IPS-15b (cell line): ENCODE results near the gene GTSE1.
"Not testable (repeated sequence)": the region's sequence is repeated elsewhere in the genome, so short reads cannot be mapped to it uniquely, and the experiment has no call there.

ENCODE experiments used
- H3K27me3 ChIP-seq: one replicate; pipeline ENCODE4 v1.6.1; 2013; ENCODE audit warnings: low read length; ENCODE audit not compliant: control insufficient read depth, insufficient read depth
- H3K36me3 ChIP-seq: one replicate; pipeline ENCODE4 v1.6.1; 2013; ENCODE audit warnings: low read length; ENCODE audit not compliant: control insufficient read depth, insufficient read depth
- H3K4me1 ChIP-seq: one replicate; pipeline ENCODE4 v1.6.1; 2013; ENCODE audit warnings: mild to moderate bottlenecking, low read length; ENCODE audit not compliant: control insufficient read depth, insufficient read depth
- H3K4me3 ChIP-seq: one replicate; pipeline ENCODE4 v1.5.1; 2013; ENCODE audit warnings: low read depth, low read length
- H3K9ac ChIP-seq: one replicate; pipeline ENCODE4 v1.6.1; 2013; ENCODE audit warnings: low read depth, mild to moderate bottlenecking, low read length
- H3K9me3 ChIP-seq: one replicate; pipeline ENCODE4 v1.6.1; 2013; ENCODE audit warnings: mild to moderate bottlenecking, low read length; ENCODE audit not compliant: control insufficient read depth, insufficient read depth

The GTSE1 gene

DNA sequence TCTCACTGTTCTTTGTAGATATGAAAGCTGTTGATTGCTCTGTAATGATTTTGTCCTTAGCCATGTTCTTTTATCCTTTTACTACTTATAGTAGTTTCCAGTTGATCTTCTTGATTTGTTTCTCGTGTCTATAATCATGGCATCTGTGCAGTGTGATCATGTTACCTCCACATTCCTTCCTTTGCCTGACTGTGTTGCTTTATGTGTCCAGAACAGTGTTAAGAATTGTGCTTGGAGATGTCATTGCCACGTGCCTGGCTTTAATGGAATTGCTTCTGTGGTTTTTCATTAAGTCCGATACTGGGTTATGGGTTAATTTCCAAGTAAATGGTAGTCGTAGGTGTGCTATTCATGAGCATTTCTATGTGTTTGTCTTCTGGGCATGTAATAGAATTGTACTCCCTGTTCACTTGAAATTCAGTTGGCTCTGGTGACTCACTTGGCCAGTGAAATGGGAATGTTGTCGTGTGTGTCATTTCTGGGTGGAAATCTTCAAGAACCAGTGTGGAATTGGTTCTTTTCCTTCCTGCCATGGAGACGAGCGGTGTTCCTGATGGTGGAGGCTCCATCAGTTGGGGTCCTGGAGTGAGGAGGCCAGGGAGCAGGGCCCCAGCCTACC is 6.8 kb downstream of the GTSE1 start:
- Histone ChIP-seq H3K9ac (no peak overlapping the region), H3K36me3 (peaks cover 3% of the 10 kb centered on the region), H3K27me3 (no peaks in the 10 kb centered on the region), H3K4me1 (no peaks in the 10 kb centered on the region), H3K4me3 (no peak overlapping the region), H3K9me3 (no peaks in the 10 kb centered on the region)

GRCh38 chr22:46308283-46308988 is 11.8 kb downstream of the GTSE1 start:
- Histone ChIP-seq H3K27me3 (no peaks in the 10 kb centered on the region), H3K9ac (no peak overlapping the region), H3K4me1 (no peaks in the 10 kb centered on the region), H3K9me3 (no peaks in the 10 kb centered on the region), H3K4me3 (no peak overlapping the region), H3K36me3 (peaks cover 16% of the 10 kb centered on the region)

GRCh38 chr22:46309526-46310085 is 12.9 kb downstream of the GTSE1 start:
- Histone ChIP-seq H3K36me3 (peaks cover 20% of the 10 kb centered on the region), H3K4me1 (no peaks in the 10 kb centered on the region), H3K9me3 (no peaks in the 10 kb centered on the region), H3K9ac (no peak overlapping the region), H3K4me3 (no peak overlapping the region), H3K27me3 (no peaks in the 10 kb centered on the region)

DNA sequence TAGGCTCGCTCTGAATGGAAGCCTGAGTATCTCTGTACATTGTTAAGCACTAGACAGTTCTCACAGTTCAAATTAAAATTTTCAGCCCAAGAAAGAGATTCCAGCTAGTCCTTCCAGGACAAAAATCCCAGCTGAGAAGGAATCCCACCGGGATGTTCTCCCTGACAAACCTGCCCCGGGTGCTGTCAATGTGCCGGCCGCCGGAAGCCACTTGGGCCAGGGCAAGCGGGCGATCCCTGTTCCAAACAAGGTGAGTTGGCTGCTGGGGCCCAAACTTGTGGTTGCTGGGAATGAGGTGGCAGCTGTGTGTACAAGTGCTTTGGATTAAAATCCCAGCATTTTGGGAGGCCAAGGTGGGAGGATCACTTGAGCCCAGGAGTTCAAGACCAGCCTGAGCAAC is 15.4 kb downstream of the GTSE1 start:
- Histone ChIP-seq H3K9ac (no peak overlapping the region), H3K36me3 (peaks cover 23% of the 10 kb centered on the region), H3K9me3 (no peaks in the 10 kb centered on the region), H3K27me3 (no peaks in the 10 kb centered on the region), H3K4me3 (no peak overlapping the region), H3K4me1 (no peaks in the 10 kb centered on the region)

DNA sequence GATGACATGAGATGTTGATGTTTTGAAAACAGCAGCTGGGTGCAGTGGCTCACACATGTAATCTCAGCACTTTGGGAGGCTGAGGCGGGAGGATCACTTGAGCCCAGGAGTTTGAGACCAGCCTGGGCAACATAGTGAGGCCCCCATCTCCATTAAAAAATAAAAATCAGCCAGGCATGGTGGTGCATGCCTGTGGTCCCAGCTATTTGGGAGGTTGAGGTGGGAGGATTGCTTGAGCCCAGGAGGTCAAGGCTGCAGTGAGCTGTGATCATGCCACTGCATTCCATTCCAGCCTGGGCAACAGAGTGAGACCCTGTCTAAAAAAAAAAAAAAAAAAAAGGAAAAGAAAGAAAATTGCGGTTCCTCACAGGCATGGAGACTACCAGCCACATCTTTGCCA is 16.2 kb downstream of the GTSE1 start:
- H3K36me3 ChIP-seq: peaks cover 28% of the 10 kb centered on the region

DNA sequence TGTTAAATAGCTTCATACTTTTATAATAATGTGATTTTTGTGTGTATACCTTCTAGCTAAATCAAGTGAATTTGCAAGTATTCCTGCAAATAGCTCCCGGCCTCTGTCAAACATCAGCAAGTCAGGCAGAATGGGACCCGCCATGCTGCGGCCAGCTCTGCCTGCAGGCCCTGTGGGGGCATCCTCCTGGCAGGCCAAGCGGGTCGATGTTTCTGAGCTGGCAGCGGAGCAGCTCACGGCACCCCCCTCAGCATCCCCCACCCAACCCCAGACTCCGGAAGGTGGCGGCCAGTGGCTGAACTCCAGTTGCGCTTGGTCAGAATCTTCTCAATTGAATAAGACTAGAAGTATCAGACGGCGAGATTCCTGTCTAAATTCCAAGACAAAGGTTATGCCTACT is 19.3 kb downstream of the GTSE1 start:
- Histone ChIP-seq H3K4me1 (no peaks in the 10 kb centered on the region), H3K9ac (no peak overlapping the region), H3K9me3 (no peaks in the 10 kb centered on the region), H3K27me3 (no peaks in the 10 kb centered on the region), H3K36me3 (peaks cover 38% of the 10 kb centered on the region), H3K4me3 (no peak overlapping the region)

More for the DNA sequence above, 16.2 kb downstream of the GTSE1 start:
- H3K9me3 ChIP-seq, H3K4me3 ChIP-seq, H3K27me3 ChIP-seq, H3K9ac ChIP-seq, H3K4me1 ChIP-seq: not testable (repeated sequence)

DNA sequence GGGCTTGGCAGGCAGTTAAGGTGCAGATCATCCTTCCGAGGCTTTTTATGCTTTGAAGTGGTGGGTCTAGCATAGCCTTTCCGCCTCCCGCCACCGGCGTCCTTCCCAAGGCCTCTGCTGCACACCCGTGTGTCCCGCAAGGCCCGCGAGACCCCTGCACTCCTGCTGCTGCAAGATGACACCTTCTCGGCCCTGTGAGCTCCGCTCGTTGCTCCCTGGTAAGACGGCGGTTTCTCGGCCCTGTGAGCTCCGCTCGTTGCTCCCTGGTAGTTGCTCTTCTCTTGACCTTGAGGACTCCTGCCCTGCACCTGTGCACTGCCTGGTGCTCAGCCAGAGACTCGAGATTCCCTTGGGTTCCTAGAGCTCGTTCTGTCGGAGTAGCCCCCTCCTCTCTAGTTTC is 21.0 kb downstream of the GTSE1 start:
- Histone ChIP-seq H3K36me3 (peaks cover 38% of the 10 kb centered on the region), H3K27me3 (no peaks in the 10 kb centered on the region), H3K9ac (no peak overlapping the region), H3K4me3 (no peak overlapping the region), H3K9me3 (no peaks in the 10 kb centered on the region), H3K4me1 (no peaks in the 10 kb centered on the region)

- no peaks in the 10 kb centered on the region for H3K27me3 ChIP-seq
- H3K4me3 ChIP-seq: no peak overlapping the region
- no peaks in the 10 kb centered on the region for H3K4me1 ChIP-seq
- no peaks in the 10 kb centered on the region for H3K9me3 ChIP-seq
- peaks cover 43% of the 10 kb centered on the region for H3K36me3 ChIP-seq
- no peak overlapping the region for H3K9ac ChIP-seq
These were observed 21.9 kb downstream of the GTSE1 start for GRCh38 chr22:46318576-46318975.

- peaks cover 44% of the 10 kb centered on the region for H3K36me3 ChIP-seq
- H3K4me3 ChIP-seq: no peak overlapping the region
- H3K9me3 ChIP-seq: no peaks in the 10 kb centered on the region
- H3K4me1 ChIP-seq: no peaks in the 10 kb centered on the region
- H3K27me3 ChIP-seq: no peaks in the 10 kb centered on the region
- no peak overlapping the region for H3K9ac ChIP-seq
These were observed 22.6 kb downstream of the GTSE1 start for GRCh38 chr22:46319319-46319718.

DNA sequence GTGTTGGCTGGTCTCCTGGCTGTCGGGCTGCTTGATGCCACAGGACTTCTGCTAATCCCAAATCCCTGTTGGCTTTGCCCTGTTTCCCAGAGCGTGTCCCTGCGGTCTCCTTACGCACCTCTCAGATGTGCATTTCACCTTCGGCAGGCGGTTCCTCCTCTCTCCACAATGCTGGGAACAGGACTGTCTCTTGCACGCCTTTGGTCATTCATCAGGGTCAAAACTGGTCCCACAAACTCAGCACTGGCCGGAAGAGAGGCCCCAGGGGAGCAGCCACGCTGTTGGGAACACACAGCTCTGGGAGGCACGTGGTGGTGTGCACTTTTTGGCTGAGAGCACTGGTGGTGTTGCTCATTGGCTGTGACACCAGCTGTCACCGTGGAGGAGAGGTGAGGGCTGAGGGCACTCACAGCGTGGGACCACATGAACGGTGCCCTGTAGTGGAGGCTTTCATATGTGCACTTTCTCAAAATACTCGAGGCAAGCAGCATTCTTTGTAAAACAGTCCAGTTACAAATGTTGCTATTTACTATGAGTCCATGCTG is 23.6 kb downstream of the GTSE1 start:
- Histone ChIP-seq H3K27me3 (no peaks in the 10 kb centered on the region), H3K9me3 (no peaks in the 10 kb centered on the region), H3K36me3 (peaks cover 44% of the 10 kb centered on the region), H3K9ac (no peak overlapping the region), H3K4me1 (no peaks in the 10 kb centered on the region), H3K4me3 (no peak overlapping the region)

DNA sequence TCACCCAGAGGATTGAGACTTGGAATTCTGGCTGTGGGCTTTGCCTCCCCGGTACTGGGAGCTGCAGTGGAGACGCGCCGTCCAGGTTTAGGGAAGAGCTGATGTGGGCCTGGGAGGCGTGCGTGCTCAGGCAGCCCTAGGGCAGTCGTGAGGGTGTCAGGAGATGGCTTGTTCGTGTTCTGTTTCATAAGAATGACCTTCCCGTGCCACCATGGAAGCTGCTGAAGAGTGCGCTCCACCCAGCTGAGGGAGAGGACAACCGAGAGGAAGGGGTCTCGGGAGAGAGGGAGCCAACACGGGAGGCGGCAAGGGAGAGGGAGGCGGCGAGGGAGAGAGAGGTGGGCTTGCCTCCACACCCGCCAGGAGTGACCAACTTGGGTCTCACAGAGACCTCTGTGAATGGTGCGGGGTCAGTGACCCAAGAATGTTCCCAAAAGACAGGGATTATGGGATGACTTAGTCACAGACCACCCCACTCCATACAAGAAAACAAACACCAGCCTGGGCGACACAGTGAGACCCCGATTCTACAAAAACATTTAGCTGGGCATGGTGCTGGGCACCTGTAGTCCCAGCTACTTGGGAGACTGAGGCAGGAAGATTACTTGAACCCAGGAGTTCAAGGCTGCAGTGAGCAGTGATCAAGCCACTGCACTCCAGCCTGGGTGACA is 24.2 kb downstream of the GTSE1 start:
- H3K4me1 ChIP-seq: no peaks in the 10 kb centered on the region
- H3K27me3 ChIP-seq: no peaks in the 10 kb centered on the region
- H3K4me3 ChIP-seq: no peak overlapping the region
- no peak overlapping the region for H3K9ac ChIP-seq
- H3K36me3 ChIP-seq: peaks cover 47% of the 10 kb centered on the region
- H3K9me3 ChIP-seq: no peaks in the 10 kb centered on the region
